ENCODE data around the gene RALGAPB. TPM values are rescaled to one million over a fixed set of nuclear protein-coding genes. Genes with fewer than 3 reads are reported as not detected.

Gene RALGAPB
- total RNA-seq, 1 experiment from 2014 or later = 35.9 TPM

GRCh38 chr20:38608188-38608587 is 135.5 kb downstream of the RALGAPB start:
- DNase-seq (ENCODE audit: low read depth) = no peak

- DNase-seq (ENCODE audit: low read depth) = no peak
Measured at GRCh38 chr20:38609815-38610214, 137.2 kb downstream of the RALGAPB start.

DNA sequence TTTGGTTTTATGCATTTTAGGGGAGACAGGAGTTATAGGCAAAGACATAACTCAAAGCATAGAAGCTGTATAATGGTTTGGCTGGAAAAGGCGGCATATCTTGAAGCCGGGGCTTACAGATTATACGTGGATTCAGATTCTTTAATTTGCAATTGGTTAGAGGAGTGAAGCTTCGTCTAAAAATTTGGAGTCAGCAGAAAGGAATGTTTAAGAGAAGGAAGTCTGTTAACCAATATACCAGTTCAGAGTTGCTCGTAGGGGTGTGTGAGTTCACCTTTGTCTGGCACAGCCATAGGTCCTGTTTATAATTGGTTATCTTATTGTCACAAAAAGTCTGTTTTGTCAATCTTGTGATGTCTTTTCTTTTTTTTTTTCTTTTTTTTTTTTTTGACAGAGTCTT is 137.9 kb downstream of the RALGAPB start:
- peak; percentile 76 for DNase-seq (ENCODE audit: low read depth)

DNA sequence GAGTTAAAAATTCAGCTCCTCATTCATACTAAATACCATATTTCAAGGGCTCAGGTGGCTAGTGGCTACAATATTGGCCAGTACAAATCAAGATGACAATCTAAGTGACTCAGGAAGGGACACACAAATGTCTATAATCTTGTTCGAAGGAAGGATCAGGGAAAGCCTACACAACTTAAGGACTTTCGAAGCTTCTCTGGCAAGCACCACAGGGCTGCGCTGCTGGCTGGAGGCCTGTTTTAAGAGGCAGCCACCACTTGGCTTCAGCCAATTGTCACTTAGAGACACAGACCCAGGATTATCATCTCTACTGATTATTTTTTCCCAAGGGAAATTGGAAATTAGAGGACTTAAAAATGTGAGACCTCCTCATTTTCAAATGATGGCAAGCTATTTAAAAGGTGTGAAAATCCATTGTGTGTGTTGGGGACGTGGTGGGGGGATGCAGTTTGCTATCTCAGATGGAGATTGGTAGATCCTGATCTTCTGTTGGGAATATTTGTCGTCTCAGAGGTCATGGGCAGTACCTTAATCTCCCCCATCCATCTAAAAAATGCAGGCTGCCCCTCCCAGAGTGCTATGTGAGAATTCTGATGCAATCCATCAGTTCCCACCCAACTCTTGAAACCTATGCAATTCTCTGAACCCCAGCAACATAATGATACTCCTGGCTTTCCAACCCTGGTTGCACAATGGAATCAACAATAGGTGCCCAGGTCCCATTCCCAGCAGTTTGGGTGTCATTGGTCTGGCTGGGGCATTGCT is 140.3 kb downstream of the RALGAPB start:
- DNase-seq (ENCODE audit: low read depth) = no peak

DNA sequence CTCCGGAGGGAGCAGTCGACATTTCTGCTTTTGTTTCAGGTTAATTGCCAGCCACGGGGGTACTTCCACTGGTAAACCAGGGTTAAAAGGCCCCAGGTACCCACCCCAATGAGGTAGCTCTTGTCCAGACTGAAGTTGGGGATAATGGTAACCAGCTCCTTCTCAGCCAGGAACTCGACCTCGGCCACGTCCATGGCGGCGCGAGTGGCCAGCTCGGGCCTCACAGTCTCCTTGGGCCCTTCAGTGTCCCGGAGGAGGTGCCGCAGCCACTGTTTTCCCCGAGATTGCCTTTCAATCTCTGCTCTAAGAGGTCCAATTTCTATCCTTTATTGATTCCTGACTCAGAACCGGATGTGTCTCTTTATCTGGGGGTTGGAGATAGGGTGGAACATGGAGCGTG is 142.6 kb downstream of the RALGAPB start:
- DNase-seq (ENCODE audit: low read depth) = no peak

DNA sequence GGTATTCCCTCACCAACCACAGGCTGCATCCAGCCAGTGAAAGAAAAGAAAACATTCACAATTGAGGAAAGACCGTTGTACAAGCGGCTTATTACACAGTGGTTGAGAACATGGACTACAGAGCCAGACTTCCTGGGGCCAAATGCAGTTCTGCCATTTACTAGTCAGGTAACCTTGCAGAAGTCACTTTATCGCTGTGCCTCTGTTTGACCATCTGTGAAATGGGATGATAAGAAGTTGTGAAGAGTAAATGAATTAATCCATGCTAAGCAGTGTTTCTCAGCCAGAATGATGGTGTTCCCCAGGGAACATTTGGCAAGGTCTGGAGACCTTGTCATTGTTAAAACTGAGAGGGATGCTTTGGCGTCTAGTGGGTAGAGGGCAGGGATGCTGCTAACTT is 143.8 kb downstream of the RALGAPB start:
- no peak for DNase-seq (ENCODE audit: low read depth)

GRCh38 chr20:38617011-38617829 is 144.6 kb downstream of the RALGAPB start:
- DNase-seq (ENCODE audit: low read depth) = peak; percentile 86

DNA sequence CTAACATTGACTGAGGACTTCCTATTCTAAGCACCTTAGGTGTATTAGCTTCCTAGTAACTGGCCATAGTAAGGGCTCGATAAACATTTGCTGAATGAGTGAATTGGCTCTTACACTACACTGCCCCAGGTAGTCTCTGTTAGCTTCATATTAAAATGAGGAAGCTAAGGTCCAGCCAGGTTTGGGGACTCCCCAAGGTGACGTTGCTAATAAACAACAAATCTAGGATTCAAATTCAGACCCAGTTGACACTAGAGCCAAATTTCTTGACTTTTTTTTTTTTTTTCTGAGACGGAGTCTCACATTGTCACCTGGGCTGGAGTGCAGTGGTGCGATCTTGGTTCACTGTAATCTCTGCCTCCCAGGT is 145.2 kb downstream of the RALGAPB start:
- no peak for DNase-seq (ENCODE audit: low read depth)

DNA sequence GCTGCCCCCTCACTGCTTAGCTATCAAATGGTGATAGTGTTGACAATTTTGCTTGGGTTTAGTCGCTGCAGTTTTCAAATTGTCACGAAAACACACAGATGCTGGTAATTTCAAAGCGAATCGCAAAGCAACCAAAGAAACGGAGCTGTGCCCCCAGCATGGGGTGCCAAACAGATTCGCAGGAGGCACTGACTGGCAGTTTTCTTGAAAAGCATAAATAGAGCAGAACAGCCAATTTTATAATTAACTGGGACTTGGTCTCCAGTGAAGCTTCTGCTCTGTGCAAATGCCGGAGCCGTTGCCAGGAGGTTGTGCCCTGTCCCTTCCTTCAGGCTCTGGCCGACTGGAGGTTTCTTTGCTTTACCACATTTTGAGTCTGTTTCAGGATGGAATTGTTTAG is 147.8 kb downstream of the RALGAPB start:
- no peak for DNase-seq (ENCODE audit: low read depth)

DNA sequence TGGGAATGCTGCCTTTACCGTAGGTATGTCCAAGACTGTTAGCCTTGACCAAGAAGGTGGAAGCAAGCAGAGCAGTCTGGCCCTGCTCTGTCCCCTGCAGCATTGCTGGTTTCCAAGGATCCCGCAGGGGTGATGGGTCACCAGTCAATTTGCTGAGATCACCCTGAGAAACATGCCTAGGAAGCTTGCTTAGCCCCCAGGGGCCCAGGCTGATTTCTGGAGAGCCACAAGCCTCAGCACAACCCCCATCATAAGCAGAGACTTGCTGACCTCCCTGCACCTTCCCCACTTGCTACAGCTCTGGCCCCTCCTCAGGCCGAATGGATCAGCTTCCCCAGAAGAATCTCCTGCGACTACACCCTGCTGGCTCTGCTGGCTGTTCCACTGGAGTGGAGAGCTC is 150.4 kb downstream of the RALGAPB start:
- peak; percentile 90 for DNase-seq (ENCODE audit: low read depth)

- no peak for DNase-seq (ENCODE audit: low read depth)
Measured at GRCh38 chr20:38624084-38624483, 151.4 kb downstream of the RALGAPB start.

DNA sequence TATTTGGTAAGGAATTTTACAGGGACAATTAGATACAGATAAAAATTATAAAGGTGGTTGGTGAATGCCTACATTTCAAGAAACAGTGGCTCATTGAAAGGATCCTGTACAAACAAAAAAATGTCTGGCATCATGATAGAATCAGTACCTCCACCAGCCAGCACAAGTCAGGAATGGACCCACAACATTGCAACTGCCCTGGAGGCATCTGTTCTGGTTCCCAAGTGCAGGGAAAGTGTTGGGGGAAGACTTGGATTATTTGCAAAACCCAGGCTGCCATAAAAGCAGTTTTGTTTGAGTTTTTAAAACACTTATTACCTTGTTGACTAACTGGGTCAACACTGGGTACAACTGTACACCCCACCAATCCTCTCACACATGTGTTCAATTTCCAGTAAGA is 153.3 kb downstream of the RALGAPB start:
- DNase-seq (ENCODE audit: low read depth) = no peak

- DNase-seq (ENCODE audit: low read depth) = no peak
Measured at GRCh38 chr20:38626921-38627659, 154.4 kb downstream of the RALGAPB start.

Other genes with a start within 250 kb of the RALGAPB start
- 1.8 and 3.8 TPM in 2 replicates for gene KIAA1755, start 212.1 kb upstream of the RALGAPB start, total RNA-seq (2014; rRNA removed; shearing (Covaris generic))
- gene BPI, start 168.7 kb upstream of the RALGAPB start, total RNA-seq (2014; rRNA removed; shearing (Covaris generic)) = 0.91 and 1.5 TPM in 2 replicates
- gene LBP, start 126.4 kb upstream of the RALGAPB start, total RNA-seq (2014; rRNA removed; shearing (Covaris generic)) = 0.22 TPM in 1 of 2 replicates, not detected in the other
- gene SNHG17, start 37.5 kb upstream of the RALGAPB start, total RNA-seq (2014; rRNA removed; shearing (Covaris generic)) = 6.1 and 24.9 TPM in 2 replicates
- not detected in 2 replicates for gene ADIG, start 108.4 kb downstream of the RALGAPB start, total RNA-seq (2014; rRNA removed; shearing (Covaris generic))
- gene ARHGAP40, start 129.0 kb downstream of the RALGAPB start, total RNA-seq (2014; rRNA removed; shearing (Covaris generic)) = 0.64 TPM in 1 of 2 replicates, not detected in the other

Measured in M059J (cell line).